HG02678 (cell line): ENCODE measurements around the gene LGALS14.

Source experiments
- ATAC-seq: cut with Tn5 transposase; IDR thresholded peaks from one replicate; pipeline ENCODE4 v1.9.1; 2021; ENCODE audit warnings: mild to moderate bottlenecking, moderate library complexity; ENCODE audit not compliant: unreplicated experiment

Gene LGALS14

GRCh38 chr19:39740395-39740794 lies 36.1 kb downstream of the LGALS14 start:
- no peak for ATAC-seq

- no peak for ATAC-seq
These were observed 41.4 kb downstream of the LGALS14 start for GRCh38 chr19:39745643-39746042.

GRCh38 chr19:39746836-39747529 lies 42.7 kb downstream of the LGALS14 start:
- ATAC-seq = no peak

GRCh38 chr19:39749981-39750380 lies 45.7 kb downstream of the LGALS14 start:
- ATAC-seq = no peak

GRCh38 chr19:39752390-39752789 lies 48.1 kb downstream of the LGALS14 start:
- ATAC-seq = no peak

GRCh38 chr19:39752795-39753194 lies 48.5 kb downstream of the LGALS14 start:
- no peak for ATAC-seq

GRCh38 chr19:39754544-39754943 lies 50.3 kb downstream of the LGALS14 start:
- ATAC-seq = no peak

- ATAC-seq = no peak
These were observed 50.7 kb downstream of the LGALS14 start for GRCh38 chr19:39754971-39755370.
